DMS153 (cell line): ENCODE measurements around the gene ZNF185.
"Not testable (repeated sequence)": the region's sequence is repeated elsewhere in the genome, so short reads cannot be mapped to it uniquely, and the experiment has no call there.

Experiments used
- DNase-seq: peaks from one replicate; lab custom pipeline; 2025; lab: John Stamatoyannopoulos, UW

The ZNF185 gene

DNA sequence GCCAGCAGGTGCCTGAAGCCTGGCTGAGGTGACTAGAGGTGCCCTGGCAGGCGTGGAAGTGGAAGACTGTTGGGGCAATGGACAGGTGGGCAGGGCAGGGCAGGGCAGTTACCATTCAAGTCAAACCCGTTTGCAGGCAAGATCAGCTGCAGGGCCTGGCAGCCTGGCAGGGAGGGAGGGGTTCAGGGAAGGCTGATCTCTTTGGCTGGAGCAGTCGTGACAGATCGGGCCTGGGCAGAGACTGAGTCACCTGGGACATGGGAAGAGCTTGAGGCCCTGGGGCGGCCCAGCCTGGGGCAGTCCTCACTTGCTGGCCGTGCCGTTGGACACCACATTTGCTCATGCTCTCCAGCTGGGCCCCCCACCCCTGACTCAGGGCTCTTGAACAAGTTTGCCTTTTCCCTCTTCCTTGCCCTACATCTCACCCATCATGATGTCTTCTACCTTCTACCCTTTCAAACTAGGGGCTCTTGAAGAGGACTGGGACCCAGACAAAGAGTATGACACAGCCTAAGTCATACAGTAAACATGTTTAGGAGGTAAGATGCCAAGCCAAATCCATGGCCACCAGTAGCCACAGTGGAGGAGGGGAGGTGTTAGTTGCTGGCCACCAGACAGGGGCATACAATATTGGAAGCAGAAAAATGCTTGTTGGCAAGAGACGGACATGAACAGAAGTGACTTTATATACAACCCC lies 2.0 kb upstream of the ZNF185 start:
- DNase-seq: no peak

GRCh38 chrX:152896450-152896849 lies 1.4 kb upstream of the ZNF185 start:
- DNase-seq: no peak

- DNase-seq: no peak
Observed at GRCh38 chrX:152898442-152898841, 575 bp downstream of the ZNF185 start.

- DNase-seq: no peak
Observed at GRCh38 chrX:152899111-152899873, 1.4 kb downstream of the ZNF185 start.

GRCh38 chrX:152899874-152900719 lies 2.2 kb downstream of the ZNF185 start:
- DNase-seq: no peak

DNA sequence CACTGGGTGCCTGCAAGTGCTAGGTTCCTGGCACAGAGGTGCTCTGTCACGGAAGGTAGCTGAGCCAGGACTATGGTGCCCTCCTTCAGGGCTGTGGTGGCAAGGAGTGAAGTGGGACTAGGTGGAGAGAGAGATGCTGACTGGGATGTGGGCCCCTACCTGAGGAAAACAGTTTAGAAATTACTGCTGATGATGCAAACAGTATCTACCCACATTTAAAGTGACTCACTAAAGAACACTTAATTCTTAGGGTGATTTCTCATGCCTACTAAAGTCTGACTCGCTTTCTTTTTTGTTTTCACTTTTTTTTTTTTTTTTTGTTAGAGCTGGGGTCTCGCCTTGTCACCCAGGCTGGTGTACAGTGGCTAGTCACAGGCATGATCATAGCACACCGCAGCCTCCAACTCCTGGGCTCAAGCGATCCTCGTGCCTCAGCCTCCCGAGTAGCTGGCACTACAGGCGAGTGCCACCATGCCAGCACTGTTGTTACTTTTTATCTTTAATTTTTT lies 3.1 kb downstream of the ZNF185 start:
- DNase-seq: no peak

DNA sequence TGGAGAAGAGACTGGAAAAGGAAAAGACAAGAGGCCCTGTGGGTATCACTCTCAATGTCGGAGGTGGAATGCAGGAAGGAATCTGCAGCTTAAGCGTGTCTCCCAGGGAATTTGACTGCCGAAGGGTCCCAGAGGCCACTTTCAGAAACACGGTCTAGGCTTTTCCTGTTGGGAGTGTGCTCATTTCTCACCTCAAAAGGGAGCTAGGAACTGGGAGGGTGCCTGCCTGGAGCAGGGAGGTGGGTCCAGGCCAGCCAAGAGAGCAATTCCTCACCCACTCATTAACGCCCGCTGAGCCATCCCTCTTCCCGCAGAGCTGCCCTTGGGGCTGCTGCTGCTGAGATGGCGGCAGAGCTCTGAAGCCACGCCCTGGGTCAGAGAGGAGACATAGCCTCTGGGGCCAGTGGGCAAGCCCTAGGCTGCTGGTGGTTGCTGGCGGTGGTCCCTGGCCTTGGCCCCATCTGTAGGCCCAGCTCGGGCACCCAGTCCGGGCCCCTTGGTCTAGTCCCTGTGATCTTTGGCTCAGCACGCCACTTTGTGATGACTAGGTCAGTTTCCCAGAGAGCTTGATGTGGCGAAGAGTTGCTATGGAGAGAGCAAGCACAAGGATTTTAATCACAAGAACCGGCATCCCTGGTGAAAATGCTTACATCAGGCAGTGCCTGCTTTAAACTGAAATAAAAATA lies 4.1 kb downstream of the ZNF185 start:
- no peak for DNase-seq

DNA sequence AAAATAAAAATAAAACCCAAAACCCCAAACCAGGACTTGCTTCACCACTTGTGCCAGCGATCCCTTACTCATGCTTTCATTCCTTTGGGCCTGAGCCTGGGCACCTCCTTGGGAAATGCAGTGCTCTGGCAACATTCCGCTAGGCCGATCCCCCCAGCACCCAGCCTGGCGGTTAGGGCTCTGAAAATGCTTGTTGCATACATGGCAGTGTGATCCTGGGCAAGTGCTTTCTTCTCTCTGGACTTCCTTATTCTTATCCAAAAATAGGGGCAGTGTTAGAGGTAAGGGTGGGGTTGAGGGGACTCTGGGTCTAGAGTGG lies 4.6 kb downstream of the ZNF185 start:
- no peak for DNase-seq

DNA sequence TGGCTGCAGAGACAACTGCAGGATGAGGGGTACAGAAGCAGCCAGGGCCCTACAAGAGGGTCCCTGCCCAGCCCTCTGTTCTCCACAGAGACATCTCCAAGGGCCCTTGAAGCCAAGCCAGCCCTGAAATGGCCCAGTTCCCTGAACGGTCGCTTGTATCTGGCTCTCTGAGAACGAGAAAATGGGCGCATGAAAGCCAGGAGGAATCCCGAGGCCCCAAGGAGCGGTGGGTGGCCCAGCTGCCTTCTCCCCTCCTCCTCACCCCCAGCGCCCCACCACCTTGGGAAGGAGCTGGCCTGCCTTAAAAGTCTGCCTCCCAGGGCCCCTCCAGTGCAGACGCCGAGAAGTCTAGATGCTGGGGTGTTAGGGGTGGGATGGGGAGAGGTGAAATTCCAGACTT lies 5.7 kb downstream of the ZNF185 start:
- no peak for DNase-seq

GRCh38 chrX:152904151-152905080 lies 6.5 kb downstream of the ZNF185 start:
- peak; percentile 26 for DNase-seq

GRCh38 chrX:152905081-152905420 lies 7.2 kb downstream of the ZNF185 start:
- no peak for DNase-seq

DNA sequence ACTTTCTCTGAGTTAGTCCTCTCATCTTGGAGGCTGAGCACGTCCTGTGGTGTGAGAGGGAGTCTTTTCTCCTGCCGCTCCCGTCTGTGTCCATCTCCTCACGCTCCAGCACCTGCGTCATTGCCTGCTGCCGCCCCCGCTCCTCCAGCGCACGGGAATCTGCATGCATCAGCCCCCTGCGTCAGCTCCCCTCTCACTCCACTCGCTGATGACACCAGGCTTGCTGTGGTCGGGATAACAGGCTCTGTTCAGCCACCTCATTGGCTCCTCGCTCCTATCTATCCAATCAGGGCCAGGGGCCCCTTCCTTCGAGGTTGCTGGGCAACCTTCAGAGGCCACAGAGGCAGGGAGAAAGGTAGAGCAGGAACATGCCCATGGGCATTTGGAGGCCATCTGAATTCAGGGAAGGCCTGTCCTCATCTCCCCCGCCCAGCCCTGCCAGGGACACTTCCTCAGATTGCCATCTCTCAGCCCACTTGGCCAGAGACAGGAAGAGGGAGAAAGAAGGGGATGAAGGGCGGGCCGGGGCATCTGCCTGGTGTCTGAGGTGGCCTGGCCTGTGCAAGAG lies 9.3 kb downstream of the ZNF185 start:
- DNase-seq: peak; percentile 30

DNA sequence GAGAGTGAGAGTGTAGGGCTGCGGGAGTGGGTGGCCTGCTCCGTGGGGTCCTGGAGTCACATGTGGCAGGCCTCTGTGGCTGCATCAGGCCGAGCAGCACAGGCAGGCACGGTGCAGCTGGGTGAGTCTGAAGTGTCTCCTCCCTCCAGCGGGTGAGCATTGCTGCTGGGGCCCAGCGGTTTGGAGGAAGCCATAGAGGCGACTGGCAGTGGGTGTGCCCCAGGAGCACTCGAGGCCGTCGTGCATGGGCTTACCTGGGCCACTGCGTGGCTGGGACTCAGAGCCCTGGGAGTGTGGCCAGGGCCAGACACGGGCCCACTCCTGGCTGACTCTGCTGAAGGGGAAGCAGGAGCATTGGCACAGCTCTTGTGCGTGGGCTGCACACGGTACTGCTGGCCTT lies 10.6 kb downstream of the ZNF185 start:
- DNase-seq: no peak

- not testable (repeated sequence) for DNase-seq
Observed at GRCh38 chrX:152910018-152910417, 12.2 kb downstream of the ZNF185 start.

DNA sequence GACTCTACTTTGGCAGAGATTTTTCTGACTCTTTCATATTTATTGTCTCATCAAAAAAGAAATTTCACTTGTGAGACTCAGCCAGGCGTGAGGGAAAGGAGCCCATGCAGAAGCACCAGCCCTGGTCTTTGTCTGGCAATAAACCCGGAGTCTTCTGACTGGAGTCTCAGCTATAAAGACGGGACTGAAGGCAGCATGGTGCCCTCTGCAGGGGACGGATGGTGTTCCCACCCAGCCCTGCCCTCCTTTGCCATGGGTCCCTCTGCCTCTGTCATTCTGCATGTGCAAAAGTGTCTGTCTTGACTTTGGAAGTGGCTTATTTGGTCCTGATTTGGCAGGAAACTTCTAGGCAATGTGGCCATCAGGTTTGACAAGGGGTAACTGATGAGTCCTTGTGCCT lies 14.2 kb downstream of the ZNF185 start:
- no peak for DNase-seq

- DNase-seq: no peak
Observed at GRCh38 chrX:152912641-152913040, 14.8 kb downstream of the ZNF185 start.

DNA sequence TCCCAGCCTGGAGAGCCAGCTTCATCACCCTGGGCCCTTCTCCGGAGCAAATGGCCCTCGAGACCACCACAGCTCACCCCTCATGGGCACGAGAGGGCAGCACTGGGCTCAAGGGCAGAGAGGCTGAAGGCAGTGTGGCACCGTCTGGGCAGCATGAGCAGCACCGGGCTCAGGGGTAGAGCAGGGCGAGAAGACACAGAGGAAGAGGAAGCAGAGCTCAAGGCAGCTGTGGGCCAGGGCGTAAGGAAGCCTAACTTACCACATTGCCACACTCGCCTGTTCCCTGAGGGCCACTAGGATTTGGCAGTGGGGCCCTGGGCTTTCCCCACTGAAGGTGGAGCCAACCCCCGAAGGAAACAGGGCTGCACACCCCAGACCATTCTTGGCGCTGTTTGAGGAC lies 15.5 kb downstream of the ZNF185 start:
- no peak for DNase-seq

DNA sequence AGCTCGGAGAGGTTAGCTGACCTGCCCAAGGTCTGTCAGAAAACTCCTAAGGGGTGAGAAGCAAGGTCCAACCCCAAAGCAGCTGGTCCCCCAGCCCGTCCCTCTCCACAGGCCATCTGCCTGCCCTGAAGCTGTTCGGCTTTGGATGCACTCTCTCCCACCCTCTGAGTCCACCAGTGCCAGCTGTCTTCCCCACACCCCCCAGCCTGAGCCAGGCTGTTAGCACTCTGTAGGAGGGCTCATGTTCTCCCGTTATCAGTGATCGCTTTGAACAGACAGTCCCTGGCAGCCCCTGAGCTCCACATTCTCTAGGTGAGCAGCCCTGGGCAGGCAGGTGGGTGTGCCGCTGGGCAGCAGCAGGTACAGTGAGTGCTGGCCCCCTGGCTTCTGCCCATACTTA lies 16.0 kb downstream of the ZNF185 start:
- no peak for DNase-seq

DNA sequence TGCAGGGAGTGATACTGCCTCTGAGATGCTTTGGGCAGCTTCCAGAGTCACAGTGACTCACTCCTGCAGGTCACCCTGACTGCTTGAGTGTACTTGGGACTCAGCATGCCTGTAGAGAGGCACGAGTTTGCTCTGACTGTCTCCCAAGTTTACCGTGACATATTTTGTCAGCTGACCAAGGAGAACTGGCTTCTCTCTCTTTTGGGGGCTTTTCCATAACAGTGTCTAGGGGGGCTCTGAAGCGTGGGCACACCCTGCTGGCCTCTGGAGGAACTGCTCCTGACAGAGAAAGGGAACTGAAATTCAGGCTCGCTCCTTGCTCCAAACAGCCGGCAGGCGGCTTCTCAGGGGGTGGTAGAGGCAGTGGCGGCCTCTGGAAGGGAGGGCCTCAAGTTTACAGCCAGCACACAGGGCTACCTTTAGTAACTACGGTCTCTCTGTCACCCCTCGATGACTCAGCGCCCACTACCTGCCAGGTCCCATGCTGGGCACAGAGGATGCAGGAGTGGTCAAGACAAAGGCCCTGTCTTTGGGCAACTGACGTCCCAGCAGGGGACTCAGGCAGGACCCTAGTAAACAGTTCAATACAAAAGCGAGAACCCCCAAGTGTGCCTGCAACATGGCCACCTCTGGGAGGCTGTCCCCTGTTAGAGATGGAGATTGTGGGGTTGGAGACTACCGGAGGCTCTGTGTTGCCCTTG lies 17.8 kb downstream of the ZNF185 start:
- DNase-seq: no peak
